ENCODE results near the gene ANKRD22. TPM values are rescaled to one million over a fixed set of nuclear protein-coding genes. Genes with fewer than 3 reads are reported as not detected.
"Not testable (repeated sequence)": the region's sequence is repeated elsewhere in the genome, so short reads cannot be mapped to it uniquely, and the experiment has no call there.

Gene ANKRD22
- not detected for total RNA-seq
- long read RNA-seq = 0 reads

- DNase-seq (no peak), ATAC-seq (ENCODE audit: poor library complexity) (peak; percentile 70)
Measured at GRCh38 chr10:88851706-88852105, at the start of gene ANKRD22. Gene ANKRD22, minus strand, starts transcription at chr10:88851844. Its CDS starts 237 bp downstream, at chr10:88851607.

GRCh38 chr10:88899886-88900285 lies 48.2 kb upstream of the ANKRD22 start:
- intact Hi-C loops (cut with DNase I) = no loop called here
- ATAC-seq (ENCODE audit: poor library complexity) = no peak
- DNase-seq = no peak

More at GRCh38 chr10:88851706-88852105, at the start of gene ANKRD22:
- intact Hi-C loops (cut with DNase I) = no loop called here

- no peak for DNase-seq
- no peak for ATAC-seq (ENCODE audit: poor library complexity)
- intact Hi-C loops (cut with DNase I) = no loop called here
Measured at GRCh38 chr10:88898727-88899126, 47.1 kb upstream of the ANKRD22 start.

GRCh38 chr10:88896994-88897853 lies 45.6 kb upstream of the ANKRD22 start:
- no peak for DNase-seq
- intact Hi-C loops (cut with DNase I) = no loop called here
- peak; percentile 18 for ATAC-seq (ENCODE audit: poor library complexity)

- no peak for DNase-seq
- intact Hi-C loops (cut with DNase I) = no loop called here
- peak; percentile 35 for ATAC-seq (ENCODE audit: poor library complexity)
Measured at GRCh38 chr10:88896372-88896993, 44.8 kb upstream of the ANKRD22 start.

GRCh38 chr10:88895250-88895649 lies 43.6 kb upstream of the ANKRD22 start:
- DNase-seq (no peak), ATAC-seq (ENCODE audit: poor library complexity) (no peak)
- intact Hi-C loops (cut with DNase I) = no loop called here

GRCh38 chr10:88893611-88894010 lies 42.0 kb upstream of the ANKRD22 start:
- DNase-seq = no peak
- intact Hi-C loops (cut with DNase I) = no loop called here
- no peak for ATAC-seq (ENCODE audit: poor library complexity)

GRCh38 chr10:88892222-88892967 lies 40.8 kb upstream of the ANKRD22 start:
- no peak for DNase-seq
- intact Hi-C loops (cut with DNase I) = no loop called here
- no peak for ATAC-seq (ENCODE audit: poor library complexity)

GRCh38 chr10:88890681-88891381 lies 39.2 kb upstream of the ANKRD22 start:
- ATAC-seq (ENCODE audit: poor library complexity) = no peak
- no peak for DNase-seq
- intact Hi-C loops (cut with DNase I) = no loop called here

- intact Hi-C loops (cut with DNase I) = no loop called here
- no peak for DNase-seq
- ATAC-seq (ENCODE audit: poor library complexity) = no peak
Measured at GRCh38 chr10:88889559-88890337, 38.1 kb upstream of the ANKRD22 start.

GRCh38 chr10:88888810-88889445 lies 37.3 kb upstream of the ANKRD22 start:
- intact Hi-C loops (cut with DNase I) = no loop called here
- DNase-seq (no peak), ATAC-seq (ENCODE audit: poor library complexity) (no peak)

- intact Hi-C loops (cut with DNase I) = no loop called here
- ATAC-seq (ENCODE audit: poor library complexity) = no peak
- no peak for DNase-seq
Measured at GRCh38 chr10:88886557-88886956, 34.9 kb upstream of the ANKRD22 start.

- ATAC-seq (ENCODE audit: poor library complexity) (no peak), DNase-seq (no peak)
- intact Hi-C loops (cut with DNase I) = no loop called here
Measured at GRCh38 chr10:88883448-88883809, 31.8 kb upstream of the ANKRD22 start.

- ATAC-seq (ENCODE audit: poor library complexity); intact Hi-C loops (cut with DNase I); DNase-seq: not testable (repeated sequence)
Measured at GRCh38 chr10:88882646-88883447, 31.2 kb upstream of the ANKRD22 start.

- DNase-seq (no peak), ATAC-seq (ENCODE audit: poor library complexity) (no peak)
- intact Hi-C loops (cut with DNase I) = no loop called here
Measured at GRCh38 chr10:88881922-88882645, 30.4 kb upstream of the ANKRD22 start.

- no peak for ATAC-seq (ENCODE audit: poor library complexity)
- intact Hi-C loops (cut with DNase I) = no loop called here
Measured at GRCh38 chr10:88881320-88881719, 29.7 kb upstream of the ANKRD22 start.

More at GRCh38 chr10:88881320-88881719, 29.7 kb upstream of the ANKRD22 start:
- no peak for DNase-seq

Measured in Right ventricle myocardium superior (tissue), 1 donor.